SU-DHL-6 (cell line): ENCODE data around the gene NAV2.

Source experiments
- H2AFZ ChIP-seq: fragments of 200-600 bp; sonication (generic); 2 replicates; pipeline ENCODE4 v1.6.1; 2014; ENCODE audit warnings: low read depth, mild to moderate bottlenecking, moderate library complexity, mixed read lengths, antibody characterized with exemption, low read length; ENCODE audit not compliant: severe bottlenecking
- H3F3A ChIP-seq: fragments of 200-600 bp; shearing (Covaris generic); 2 replicates; pipeline ENCODE4 v1.6.0; 2016; ENCODE audit warnings: antibody characterized with exemption, mild to moderate bottlenecking; ENCODE audit not compliant: insufficient read depth
- H3K27ac ChIP-seq: fragments of 200-600 bp; sonication (generic); 2 replicates; pipeline ENCODE4 v1.5.1; 2016; ENCODE audit warnings: low read depth, mild to moderate bottlenecking, low read length, moderate library complexity, mixed read lengths
- H3K27me3 ChIP-seq: fragments of 200-600 bp; sonication (generic), shearing (Covaris generic); 2 replicates; pipeline ENCODE4 v1.6.0; 2014; ENCODE audit warnings: mild to moderate bottlenecking, low read length
- H3K36me3 ChIP-seq: fragments of 200-600 bp; sonication (generic); 2 replicates; pipeline ENCODE4 v1.6.1; 2014; ENCODE audit warnings: mild to moderate bottlenecking, low read length, mixed read lengths
- H3K4me2 ChIP-seq: fragments of 300-600, 200-600 bp; shearing (Covaris generic), sonication (generic); 2 replicates; pipeline ENCODE4 v1.6.0; 2014; ENCODE audit warnings: low read length, low read depth, mild to moderate bottlenecking; ENCODE audit not compliant: poor library complexity, severe bottlenecking
- H3K4me3 ChIP-seq: fragments of 200-600 bp; sonication (generic); 2 replicates; pipeline ENCODE4 v1.5.1; 2014; ENCODE audit warnings: antibody characterized with exemption, low read length, mild to moderate bottlenecking, mixed read lengths; ENCODE audit not compliant: insufficient read depth, poor library complexity, severe bottlenecking
- H3K79me2 ChIP-seq: fragments of 200-600 bp; sonication (generic); 2 replicates; pipeline ENCODE4 v1.6.1; 2014; ENCODE audit warnings: mild to moderate bottlenecking, low read length, moderate library complexity; ENCODE audit not compliant: insufficient read depth
- H3K9ac ChIP-seq: fragments of 200-600 bp; sonication (generic); 2 replicates; pipeline ENCODE4 v1.7.0; 2014; ENCODE audit warnings: mild to moderate bottlenecking, low read length
- H3K9me2 ChIP-seq: fragments of 200-600 bp; sonication (generic); replicated peaks from 2 replicates; pipeline ENCODE4 v1.6.1; 2014; ENCODE audit warnings: low read length; ENCODE audit not compliant: insufficient read depth
- H3K9me3 ChIP-seq: fragments of 200-600 bp; sonication (generic); 2 replicates; pipeline ENCODE4 v1.6.1; 2014; ENCODE audit warnings: low read length, mixed read lengths; ENCODE audit not compliant: insufficient read depth
- H4K20me1 ChIP-seq: fragments of 200-600 bp; sonication (generic); 2 replicates; pipeline ENCODE4 v1.6.1; 2014; ENCODE audit warnings: low read depth, mild to moderate bottlenecking, antibody characterized with exemption, low read length, moderate library complexity, mixed read lengths
- CTCF ChIP-seq: fragments of 200-600 bp; sonication (generic); IDR thresholded peaks from one replicate; pipeline ENCODE4 v1.5.1; 2017; ENCODE audit warnings: antibody characterized with exemption, mild to moderate bottlenecking, low read length, moderate library complexity; ENCODE audit not compliant: insufficient read depth, poor library complexity, severe bottlenecking
- EZH2phosphoT487 ChIP-seq: fragments of 200-600 bp; sonication (generic), shearing (Covaris generic); conservative IDR thresholded peaks from 2 replicates; pipeline ENCODE4 v1.6.1; 2018; ENCODE audit warnings: mild to moderate bottlenecking, antibody characterized with exemption, low read length, moderate library complexity, mixed read lengths

Gene NAV2

GRCh38 chr11:20031155-20032001, 318.7 kb downstream of the NAV2 start:
- Histone ChIP-seq H2AFZ (no peak overlapping the region), H3K9me2 (no peaks in the 10 kb centered on the region), H3K9me3 (no peaks in the 10 kb centered on the region), H3K36me3 (no peaks in the 10 kb centered on the region), H3K4me3 (no peak overlapping the region), H3F3A (no peaks in the 10 kb centered on the region), H3K27me3 (peaks cover 5% of the 10 kb centered on the region; the same call in 1 of the 2 replicates), H3K27ac (no peak overlapping the region), H4K20me1 (no peaks in the 10 kb centered on the region), H3K9ac (no peak overlapping the region), H3K79me2 (no peaks in the 10 kb centered on the region), H3K4me2 (no peak overlapping the region)
- no peak for TF ChIP-seq EZH2phosphoT487
- TF ChIP-seq CTCF = no peak

GRCh38 chr11:20032127-20032526, 319.5 kb downstream of the NAV2 start:
- no peaks in the 10 kb centered on the region for H3K79me2 ChIP-seq
- H2AFZ ChIP-seq = no peak overlapping the region
- H3K4me3 ChIP-seq = no peak overlapping the region
- no peaks in the 10 kb centered on the region for H3F3A ChIP-seq
- no peak overlapping the region for H3K4me2 ChIP-seq
- TF ChIP-seq EZH2phosphoT487 (no peak), CTCF (no peak)
- H3K9ac ChIP-seq = no peak overlapping the region
- no peaks in the 10 kb centered on the region for H3K36me3 ChIP-seq
- no peaks in the 10 kb centered on the region for H3K9me3 ChIP-seq
- H4K20me1 ChIP-seq = no peaks in the 10 kb centered on the region
- H3K27ac ChIP-seq = no peak overlapping the region
- no peaks in the 10 kb centered on the region for H3K9me2 ChIP-seq
- peaks cover 5% of the 10 kb centered on the region; the same call in 1 of the 2 replicates for H3K27me3 ChIP-seq

GRCh38 chr11:20032577-20033260, 320.1 kb downstream of the NAV2 start:
- Histone ChIP-seq H3K79me2 (no peaks in the 10 kb centered on the region), H3K9ac (no peak overlapping the region), H3F3A (no peaks in the 10 kb centered on the region), H3K36me3 (no peaks in the 10 kb centered on the region), H4K20me1 (no peaks in the 10 kb centered on the region), H3K4me3 (no peak overlapping the region), H3K9me3 (no peaks in the 10 kb centered on the region), H3K27me3 (peaks cover 5% of the 10 kb centered on the region; the same call in 1 of the 2 replicates), H2AFZ (no peak overlapping the region), H3K9me2 (no peaks in the 10 kb centered on the region), H3K4me2 (no peak overlapping the region), H3K27ac (no peak overlapping the region)
- TF ChIP-seq EZH2phosphoT487 (no peak), CTCF (no peak)
